SH-SY5Y (cell line): Measurements from ENCODE around the gene EGFLAM.
A peak's percentile ranks its signal among the peaks of the same experiment; 100 is the strongest.

Experiments used
- GATA2 ChIP-seq: IDR thresholded peaks from 2 replicates; pipeline ENCODE4 v1.6.1; 2011; ENCODE audit warnings: mild to moderate bottlenecking, low read depth, low read length
- GATA3 ChIP-seq: IDR thresholded peaks from 2 replicates; pipeline ENCODE4 v1.6.1; 2011; ENCODE audit warnings: low read depth, mild to moderate bottlenecking, low read length, moderate library complexity

DNA sequence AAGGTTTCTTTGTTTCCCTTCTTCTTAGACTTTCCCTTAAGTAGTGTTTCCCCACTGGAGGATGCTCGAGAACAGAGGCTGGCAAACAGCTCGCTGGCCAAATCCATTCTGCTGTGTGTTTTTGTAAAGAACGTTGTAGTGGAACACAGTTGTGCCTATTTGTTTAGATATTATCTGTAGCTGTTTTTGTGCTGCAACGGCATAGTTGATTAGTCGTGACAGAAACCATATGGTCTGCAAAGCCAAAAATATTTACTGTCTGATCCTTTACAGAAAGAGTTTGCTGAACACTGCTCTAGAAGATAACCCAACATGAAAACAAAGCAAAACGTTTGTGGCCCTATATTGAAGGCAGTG lies 47.0 kb upstream of the EGFLAM start:
- TF ChIP-seq GATA2: peak; percentile 74
- TF ChIP-seq GATA3: peak; percentile 35; the same call in 1 of the 2 replicates
